Measurements from ENCODE around the gene SYNGR3. TPM values are rescaled to one million over a fixed set of nuclear protein-coding genes. Genes with fewer than 3 reads are reported as not detected.
"Not testable (repeated sequence)": the region's sequence is repeated elsewhere in the genome, so short reads cannot be mapped to it uniquely, and the experiment has no call there.

Gene SYNGR3
- total and polyA plus RNA-seq, 2 experiments from 2014 or later = 21.8 to 27.2 TPM

DNA sequence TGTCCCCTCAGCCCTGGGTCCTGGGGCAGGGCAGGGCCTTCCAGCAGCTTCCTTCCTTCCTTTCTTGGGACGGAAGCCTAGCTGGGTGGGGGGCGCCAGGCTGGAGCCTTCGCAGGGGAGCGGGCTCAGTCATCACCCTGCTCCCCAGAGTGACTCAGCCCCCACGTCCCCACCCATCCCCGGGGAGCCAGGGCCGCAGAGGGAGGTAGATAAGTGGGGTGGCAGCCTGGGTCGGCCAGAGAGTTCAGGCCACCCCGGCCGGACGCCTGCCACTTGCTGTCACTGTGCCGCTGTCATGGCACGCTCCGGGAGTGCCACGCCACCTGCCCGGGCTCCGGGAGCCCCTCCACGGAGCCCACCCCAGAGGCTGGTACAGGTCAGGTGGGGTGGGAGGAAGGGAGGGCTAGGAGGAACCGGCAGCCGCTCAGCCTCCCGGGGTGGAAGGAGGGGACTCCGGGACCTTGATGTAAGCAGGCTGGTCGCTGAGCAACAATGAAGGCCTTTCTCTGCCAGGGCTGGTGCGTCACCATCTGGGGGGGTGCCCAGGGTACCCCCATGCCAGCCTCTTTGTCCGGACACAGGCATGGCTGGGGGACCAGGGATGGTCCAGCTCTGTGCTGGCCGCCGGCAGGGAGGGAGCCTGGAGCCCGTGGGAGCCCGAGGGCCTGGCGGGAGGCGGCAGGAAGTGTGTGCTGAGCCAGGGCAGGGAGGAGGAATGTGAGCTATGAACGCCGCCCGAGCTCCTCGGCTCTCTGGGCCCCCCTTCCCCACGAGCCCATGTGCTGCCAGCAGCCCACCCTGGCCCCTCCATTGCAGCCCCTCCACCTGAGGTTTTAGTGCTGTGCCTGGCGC lies 43.5 kb downstream of the SYNGR3 start:
- no peaks in the 10 kb centered on the region for H3K9me3 ChIP-seq (ENCODE audit: low read depth)
- no peak overlapping the region for H3K4me3 ChIP-seq
- no peak for TF ChIP-seq CTCF (IDR thresholded peaks at IDR 0.05; ENCODE audit: low read depth, low read length)
- H3K27me3 ChIP-seq = no peaks in the 10 kb centered on the region
- no peaks in the 10 kb centered on the region for H3K36me3 ChIP-seq
- H3K27ac ChIP-seq = no peak overlapping the region
- DNase-seq (ENCODE audit: low read depth in 1 of 2, low spot score in 1 of 2) = peak; percentile 67 to 73
- H3K4me1 ChIP-seq (ENCODE audit: low read depth) = peaks cover 7% of the 10 kb centered on the region

GRCh38 chr16:2033909-2034695 lies 44.3 kb downstream of the SYNGR3 start:
- not testable (repeated sequence) for H3K36me3 ChIP-seq; H3K27me3 ChIP-seq; H3K27ac ChIP-seq; H3K4me1 ChIP-seq (ENCODE audit: low read depth); H3K4me3 ChIP-seq; H3K9me3 ChIP-seq (ENCODE audit: low read depth)
- DNase-seq (ENCODE audit: low read depth in 1 of 2, low spot score in 1 of 2) = peak in 1 of 2 donors; percentile 23

- TF ChIP-seq CTCF (IDR thresholded peaks at IDR 0.05; ENCODE audit: low read depth, low read length) = no peak
- H3K27me3 ChIP-seq = no peaks in the 10 kb centered on the region
- no peak overlapping the region for H3K4me3 ChIP-seq
- H3K27ac ChIP-seq = no peak overlapping the region
- DNase-seq (ENCODE audit: low read depth in 1 of 2, low spot score in 1 of 2) = no peak
- no peaks in the 10 kb centered on the region for H3K9me3 ChIP-seq (ENCODE audit: low read depth)
- peaks cover 7% of the 10 kb centered on the region for H3K4me1 ChIP-seq (ENCODE audit: low read depth)
- no peaks in the 10 kb centered on the region for H3K36me3 ChIP-seq
Observed at GRCh38 chr16:2034696-2035430, 45.1 kb downstream of the SYNGR3 start.

- peak in 1 of 2 donors; percentile 82 for DNase-seq (ENCODE audit: low read depth in 1 of 2, low spot score in 1 of 2)
- H3K4me3 ChIP-seq = no peak overlapping the region
- H3K27ac ChIP-seq = peak overlapping the region; percentile 26
- no peaks in the 10 kb centered on the region for H3K9me3 ChIP-seq (ENCODE audit: low read depth)
- TF ChIP-seq CTCF (IDR thresholded peaks at IDR 0.05; ENCODE audit: low read depth, low read length) = no peak
- no peaks in the 10 kb centered on the region for H3K36me3 ChIP-seq
- peaks cover 7% of the 10 kb centered on the region for H3K4me1 ChIP-seq (ENCODE audit: low read depth)
- no peaks in the 10 kb centered on the region for H3K27me3 ChIP-seq
Observed at GRCh38 chr16:2035431-2036199, 45.8 kb downstream of the SYNGR3 start.

DNA sequence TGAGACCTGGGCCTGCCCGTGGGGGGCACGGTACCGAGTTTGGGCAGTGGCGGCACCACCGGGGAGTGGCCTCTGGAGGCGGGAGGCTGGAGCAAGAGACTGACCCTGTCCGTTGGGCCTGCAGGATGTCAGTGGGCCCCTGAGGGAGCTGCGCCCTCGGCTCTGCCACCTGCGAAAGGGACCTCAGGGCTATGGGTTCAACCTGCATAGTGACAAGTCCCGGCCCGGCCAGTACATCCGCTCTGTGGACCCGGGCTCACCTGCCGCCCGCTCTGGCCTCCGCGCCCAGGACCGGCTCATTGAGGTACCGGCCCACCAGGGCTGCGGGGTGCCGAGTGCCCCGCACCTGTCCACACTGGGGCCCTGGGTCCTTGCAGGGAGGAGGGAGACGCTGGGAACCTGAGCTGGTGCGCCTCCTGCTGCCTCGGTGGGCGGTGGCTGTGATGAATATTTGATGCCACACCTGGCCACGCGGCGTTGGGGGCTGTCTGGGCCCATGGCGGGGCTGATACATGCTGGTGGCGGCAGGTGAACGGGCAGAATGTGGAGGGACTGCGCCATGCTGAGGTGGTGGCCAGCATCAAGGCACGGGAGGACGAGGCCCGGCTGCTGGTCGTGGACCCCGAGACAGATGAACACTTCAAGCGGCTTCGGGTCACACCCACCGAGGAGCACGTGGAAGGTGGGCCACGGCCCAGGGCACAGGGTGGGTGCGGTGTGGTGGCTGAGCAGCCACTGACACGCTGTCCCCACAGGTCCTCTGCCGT lies 46.6 kb downstream of the SYNGR3 start:
- Histone ChIP-seq H3K27ac (peak overlapping the region; percentile 26), H3K4me3 (no peak overlapping the region), H3K27me3 (no peaks in the 10 kb centered on the region), H3K4me1 (ENCODE audit: low read depth) (peaks cover 9% of the 10 kb centered on the region), H3K36me3 (no peaks in the 10 kb centered on the region), H3K9me3 (ENCODE audit: low read depth) (no peaks in the 10 kb centered on the region)
- no peak for TF ChIP-seq CTCF (IDR thresholded peaks at IDR 0.05; ENCODE audit: low read depth, low read length)
- no peak for DNase-seq (ENCODE audit: low read depth in 1 of 2, low spot score in 1 of 2)
